HG02885 (cell line): Measurements from ENCODE around the gene CLEC16A.

Experiments used
- ATAC-seq: cut with Tn5 transposase; IDR thresholded peaks from one replicate; pipeline ENCODE4 v1.9.1; 2021; ENCODE audit warnings: mild to moderate bottlenecking; ENCODE audit not compliant: unreplicated experiment, poor library complexity

Gene CLEC16A

GRCh38 chr16:11072420-11073153 is 128.2 kb downstream of the CLEC16A start:
- no peak for ATAC-seq

GRCh38 chr16:11073407-11073999 is 129.1 kb downstream of the CLEC16A start:
- no peak for ATAC-seq

GRCh38 chr16:11074131-11074530 is 129.8 kb downstream of the CLEC16A start:
- no peak for ATAC-seq

GRCh38 chr16:11075163-11075562 is 130.8 kb downstream of the CLEC16A start:
- no peak for ATAC-seq

- peak; percentile 78 for ATAC-seq
Measured at GRCh38 chr16:11076259-11077018, 132.1 kb downstream of the CLEC16A start.

GRCh38 chr16:11078812-11079459 is 134.6 kb downstream of the CLEC16A start:
- ATAC-seq, result no peak

GRCh38 chr16:11079652-11080187 is 135.4 kb downstream of the CLEC16A start:
- ATAC-seq, result no peak

GRCh38 chr16:11080327-11080967 is 136.1 kb downstream of the CLEC16A start:
- ATAC-seq, result no peak

GRCh38 chr16:11080999-11081630 is 136.8 kb downstream of the CLEC16A start:
- no peak for ATAC-seq

GRCh38 chr16:11082108-11082859 is 137.9 kb downstream of the CLEC16A start:
- no peak for ATAC-seq

GRCh38 chr16:11082860-11083388 is 138.6 kb downstream of the CLEC16A start:
- ATAC-seq, result no peak

GRCh38 chr16:11084484-11084875 is 140.1 kb downstream of the CLEC16A start:
- ATAC-seq, result no peak

GRCh38 chr16:11084876-11085485 is 140.6 kb downstream of the CLEC16A start:
- ATAC-seq, result no peak

- no peak for ATAC-seq
Measured at GRCh38 chr16:11085916-11086315, 141.6 kb downstream of the CLEC16A start.

- ATAC-seq, result no peak
Measured at GRCh38 chr16:11087691-11088073, 143.3 kb downstream of the CLEC16A start.

GRCh38 chr16:11088074-11088730 is 143.8 kb downstream of the CLEC16A start:
- no peak for ATAC-seq

GRCh38 chr16:11088831-11089230 is 144.5 kb downstream of the CLEC16A start:
- no peak for ATAC-seq
